Measurements from ENCODE around the gene SIRT3.
"Not testable (repeated sequence)": the region's sequence is repeated elsewhere in the genome, so short reads cannot be mapped to it uniquely, and the experiment has no call there.

SIRT3 gene

DNA sequence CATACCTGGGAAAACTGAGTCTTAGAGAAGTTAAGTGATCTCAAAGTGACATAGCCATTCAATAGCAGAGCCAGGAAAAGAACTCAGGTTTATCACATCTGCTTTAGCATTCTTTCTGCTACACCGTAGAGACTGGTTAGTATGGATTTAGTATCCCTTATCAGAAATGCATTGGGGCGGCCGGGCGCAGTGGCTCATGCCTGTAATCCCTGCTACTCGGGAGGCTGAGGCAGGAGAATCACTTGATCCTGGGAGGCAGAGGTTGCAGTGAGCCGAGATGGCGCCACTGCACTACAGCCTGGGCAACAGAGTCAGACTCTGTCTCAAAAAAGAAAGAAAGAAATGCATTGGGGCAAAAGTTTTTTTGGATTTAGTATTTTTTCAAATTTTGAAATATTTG, 2.2 kb upstream of the SIRT3 start:
- not testable (repeated sequence) for DNase-seq

DNA sequence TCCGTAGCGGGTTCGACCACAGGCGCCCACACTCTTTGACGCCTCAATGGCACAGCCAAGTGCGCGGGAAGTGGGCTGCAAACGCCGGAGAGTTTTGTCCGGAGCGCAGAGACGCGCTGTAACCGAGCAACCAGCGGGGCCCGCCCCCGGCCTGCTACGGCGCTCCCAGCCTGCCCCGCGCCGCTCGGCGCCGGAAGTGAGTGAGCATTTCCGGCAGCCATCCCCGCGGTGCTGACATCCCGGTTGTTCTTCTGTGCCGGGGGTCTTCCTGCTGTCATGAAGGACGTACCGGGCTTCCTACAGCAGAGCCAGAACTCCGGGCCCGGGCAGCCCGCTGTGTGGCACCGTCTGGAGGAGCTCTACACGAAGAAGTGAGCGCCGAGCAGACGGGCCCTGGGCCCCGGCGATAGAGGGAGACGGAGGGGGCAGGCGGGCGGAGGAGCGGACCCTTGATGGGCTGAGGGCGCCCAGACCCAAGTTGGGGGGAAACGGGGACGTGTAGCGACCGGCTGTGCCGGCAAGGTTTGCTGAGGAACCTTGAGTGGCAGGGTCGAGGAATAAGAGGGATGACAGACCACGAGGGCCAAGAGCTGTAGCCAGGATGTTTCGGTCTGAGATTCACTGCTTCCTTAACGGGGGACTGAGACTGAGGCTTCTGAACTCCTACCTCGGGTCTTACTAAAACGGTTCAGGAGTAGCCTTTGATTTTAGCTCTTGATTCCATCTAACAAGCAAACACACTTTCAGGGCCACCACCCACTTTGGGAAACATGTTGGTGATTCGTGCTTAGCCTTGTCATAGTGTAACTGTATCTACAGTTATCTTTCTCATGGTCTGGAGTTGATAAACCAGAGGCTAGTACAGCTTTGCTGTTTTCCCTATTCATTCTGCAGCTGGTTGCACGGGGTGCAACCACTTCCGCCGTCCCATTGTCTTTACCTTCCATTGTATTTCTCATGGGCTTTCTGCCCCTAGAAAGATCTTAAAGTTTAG, 929 bp upstream of the SIRT3 start, which contains the start of gene PSMD13:
Gene PSMD13 (plus strand): TSS at position 203 of the 994 bp plus-strand sequence. CDS start 74 bp downstream, at position 277.
- DNase-seq = peak; percentile 78

DNA sequence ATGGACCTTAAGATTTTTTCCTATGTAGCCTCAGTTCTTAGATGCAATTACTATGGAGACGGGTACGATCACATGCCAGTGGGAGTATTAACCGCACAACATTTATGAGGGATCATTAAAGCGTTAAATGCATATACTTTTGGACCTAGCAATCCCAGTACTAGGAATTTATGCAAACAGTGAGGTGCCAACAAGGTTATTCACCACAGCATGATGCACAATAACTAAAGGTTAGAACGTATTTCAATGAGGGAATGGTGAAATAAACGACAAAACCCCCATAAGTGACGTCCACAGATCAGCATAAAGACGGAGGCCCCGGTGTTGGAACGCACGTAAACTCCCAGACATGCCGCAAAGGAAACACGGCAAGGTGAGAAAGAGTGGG, 539 bp downstream of the SIRT3 start:
- DNase-seq = no peak

DNA sequence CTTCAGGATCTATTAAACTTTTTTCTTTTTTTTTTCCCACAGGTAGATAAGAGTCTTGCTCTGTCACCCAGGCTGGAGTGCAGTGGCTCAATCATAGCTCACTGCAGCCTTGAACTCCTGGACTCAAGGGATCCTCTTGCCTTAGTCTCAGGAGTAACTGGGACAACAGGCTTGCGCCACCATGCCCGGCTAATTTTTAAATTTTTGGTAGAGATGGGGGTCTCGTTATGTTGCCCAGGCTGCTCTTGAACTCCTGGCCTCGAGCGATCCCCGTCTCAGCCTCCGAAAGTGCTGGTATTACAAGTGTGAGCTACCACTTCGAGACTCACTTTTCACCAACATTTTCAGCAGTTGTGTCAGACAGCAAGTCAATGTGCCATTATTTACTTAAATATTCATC, 962 bp downstream of the SIRT3 start:
- DNase-seq = no peak

DNA sequence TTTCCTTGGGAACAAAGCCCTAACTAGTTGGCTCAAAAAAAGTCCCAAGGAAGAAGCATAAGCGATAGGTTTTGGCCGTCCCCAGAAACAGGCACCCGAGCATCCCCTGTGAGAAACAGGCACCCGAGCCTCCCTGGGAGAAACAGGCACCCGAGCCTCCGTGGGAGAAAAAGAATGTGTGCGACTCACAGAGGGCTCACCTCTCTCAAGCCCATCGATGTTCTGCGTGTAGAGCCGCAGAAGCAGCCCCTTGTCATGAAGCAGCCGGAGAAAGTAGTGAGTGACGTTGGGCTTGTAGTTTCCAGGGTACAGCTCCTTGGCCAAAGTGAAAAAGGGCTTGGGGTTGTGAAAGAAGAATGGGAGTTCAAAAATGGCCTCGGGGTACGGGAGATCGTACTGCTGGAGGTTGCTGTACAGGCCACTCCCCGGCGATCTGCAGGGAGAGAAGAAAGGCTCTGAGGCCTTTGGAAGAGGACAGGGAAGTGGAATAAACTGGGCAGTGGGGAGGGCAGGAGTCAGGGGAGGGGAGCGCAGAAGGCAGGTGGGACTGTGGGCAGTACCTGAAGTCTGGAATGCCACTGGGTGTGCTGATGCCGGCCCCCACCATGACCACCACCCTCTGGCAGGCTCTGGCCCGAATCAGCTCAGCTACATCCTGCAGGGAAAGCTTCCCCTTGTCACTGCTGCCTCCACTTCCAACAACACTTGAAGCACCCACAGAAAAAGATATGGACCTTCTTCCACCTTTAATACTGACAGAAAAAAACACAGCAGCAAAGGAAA, 3.2 kb downstream of the SIRT3 start:
- DNase-seq = no peak

DNA sequence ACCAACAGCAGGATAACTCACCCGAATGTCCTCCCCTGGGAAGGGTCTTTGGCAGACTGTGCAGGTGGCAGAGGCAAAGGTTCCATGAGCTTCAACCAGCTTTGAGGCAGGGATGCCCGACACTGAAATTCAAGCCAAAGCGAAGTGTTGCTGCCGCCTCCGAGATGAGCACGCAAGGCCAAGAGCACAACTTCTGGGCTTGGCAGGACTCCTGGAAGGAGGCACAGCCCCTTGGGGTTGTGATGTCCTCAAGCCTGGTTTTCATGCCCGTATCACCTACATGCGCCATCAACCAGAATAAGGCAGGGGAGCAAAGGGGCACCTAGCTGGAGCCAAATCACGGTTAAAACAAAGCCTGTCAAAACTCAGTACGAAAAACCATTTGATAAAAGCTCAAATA, 5.7 kb downstream of the SIRT3 start:
- DNase-seq = no peak

DNA sequence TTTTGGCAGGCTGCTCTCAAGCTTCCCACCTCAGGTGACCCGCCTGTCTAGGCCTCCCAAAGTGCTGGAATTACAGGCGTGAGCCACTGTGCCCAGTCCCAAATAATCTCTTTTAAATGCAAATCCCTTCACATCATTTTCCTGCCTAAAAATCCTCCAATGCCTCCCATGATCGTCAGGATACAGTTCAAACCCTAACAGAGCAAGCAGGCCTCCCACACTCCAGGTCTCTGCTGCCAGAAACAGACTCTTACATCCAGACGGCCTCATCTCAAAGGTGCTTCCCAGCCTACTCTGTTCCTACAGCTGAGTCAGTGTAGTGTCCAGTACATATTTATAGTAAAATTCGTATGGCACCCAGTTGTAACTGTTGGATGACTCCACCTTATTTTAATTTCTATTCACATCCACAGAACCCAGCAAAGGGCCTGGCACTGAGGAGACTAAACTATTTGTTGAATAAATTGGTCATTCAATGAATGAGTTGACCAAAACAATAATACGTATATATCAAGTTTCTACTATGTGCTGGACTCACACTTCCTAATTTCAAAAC, 8.2 kb downstream of the SIRT3 start:
- DNase-seq = no peak

DNA sequence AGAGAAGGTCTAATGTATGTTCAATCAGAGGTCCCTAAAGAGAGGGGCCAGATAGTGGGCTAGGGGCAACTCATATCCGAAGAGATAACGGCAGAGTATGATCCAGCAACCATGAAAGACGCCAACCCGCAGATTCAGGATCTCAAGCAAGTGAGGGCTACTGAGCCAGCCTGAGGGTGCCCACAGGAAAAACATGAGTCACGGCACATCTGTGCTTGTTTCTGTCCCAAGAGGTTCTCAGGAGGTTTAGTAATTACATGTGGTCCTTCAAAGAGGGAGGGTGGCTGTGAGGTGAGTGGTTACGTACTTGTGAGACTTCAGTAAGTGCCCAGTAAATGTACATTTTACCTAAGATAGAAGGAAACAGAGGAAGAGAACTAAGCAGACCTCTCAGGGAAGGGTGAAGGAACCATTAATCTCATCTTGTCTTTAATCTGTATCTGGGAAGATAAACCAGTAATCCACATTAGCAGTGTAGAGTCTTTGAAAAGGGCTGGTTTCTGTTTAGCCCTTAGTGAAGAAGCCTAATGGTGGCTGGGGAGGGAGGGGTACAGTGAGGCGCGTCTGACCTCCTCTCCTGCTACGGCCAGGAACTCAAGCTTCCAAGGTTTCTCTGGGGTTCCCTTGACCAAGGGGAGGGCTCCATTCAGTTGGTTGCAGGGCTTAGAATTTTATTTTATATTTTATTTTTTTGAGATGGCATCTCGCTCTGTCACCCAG, 10.2 kb downstream of the SIRT3 start:
- no peak for DNase-seq

DNA sequence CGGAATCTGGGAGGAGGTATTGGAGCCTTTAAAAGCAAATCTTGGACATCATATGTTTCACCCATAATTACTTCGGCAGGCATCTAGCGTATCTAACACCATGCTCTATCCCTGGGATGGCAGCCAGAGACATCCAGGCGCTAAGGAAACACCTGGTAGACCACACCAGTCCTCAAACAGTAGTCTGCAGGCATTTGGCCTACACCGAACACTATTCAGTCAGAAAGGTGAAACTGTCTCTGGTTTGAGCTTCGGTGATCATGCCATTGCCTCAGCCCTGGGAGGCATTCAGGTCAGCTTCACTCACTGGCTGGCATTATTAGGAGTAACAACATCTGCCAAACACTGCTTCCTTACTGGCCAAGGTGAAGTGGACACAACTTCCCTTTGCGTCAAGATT, 11.7 kb downstream of the SIRT3 start:
- no peak for DNase-seq

DNA sequence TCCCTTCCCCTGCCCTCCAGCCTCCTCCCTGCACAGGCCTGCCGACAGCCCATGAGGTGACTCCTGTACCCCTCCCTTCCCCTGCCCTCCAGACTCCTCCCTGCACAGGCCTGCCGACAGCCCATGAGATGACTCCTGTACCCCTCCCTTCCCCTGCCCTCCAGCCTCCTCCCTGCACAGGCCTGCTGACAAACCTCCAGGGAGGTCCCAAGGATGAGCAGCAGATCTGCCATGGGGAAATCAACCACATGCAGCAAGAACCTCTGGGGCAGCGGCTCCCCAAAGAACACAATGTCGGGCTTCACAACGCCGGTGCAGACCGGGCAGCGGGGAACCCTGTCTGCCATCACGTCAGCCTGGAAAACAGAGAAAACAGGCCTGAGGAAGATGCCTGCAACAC, 12.3 kb downstream of the SIRT3 start:
- no peak for DNase-seq

DNA sequence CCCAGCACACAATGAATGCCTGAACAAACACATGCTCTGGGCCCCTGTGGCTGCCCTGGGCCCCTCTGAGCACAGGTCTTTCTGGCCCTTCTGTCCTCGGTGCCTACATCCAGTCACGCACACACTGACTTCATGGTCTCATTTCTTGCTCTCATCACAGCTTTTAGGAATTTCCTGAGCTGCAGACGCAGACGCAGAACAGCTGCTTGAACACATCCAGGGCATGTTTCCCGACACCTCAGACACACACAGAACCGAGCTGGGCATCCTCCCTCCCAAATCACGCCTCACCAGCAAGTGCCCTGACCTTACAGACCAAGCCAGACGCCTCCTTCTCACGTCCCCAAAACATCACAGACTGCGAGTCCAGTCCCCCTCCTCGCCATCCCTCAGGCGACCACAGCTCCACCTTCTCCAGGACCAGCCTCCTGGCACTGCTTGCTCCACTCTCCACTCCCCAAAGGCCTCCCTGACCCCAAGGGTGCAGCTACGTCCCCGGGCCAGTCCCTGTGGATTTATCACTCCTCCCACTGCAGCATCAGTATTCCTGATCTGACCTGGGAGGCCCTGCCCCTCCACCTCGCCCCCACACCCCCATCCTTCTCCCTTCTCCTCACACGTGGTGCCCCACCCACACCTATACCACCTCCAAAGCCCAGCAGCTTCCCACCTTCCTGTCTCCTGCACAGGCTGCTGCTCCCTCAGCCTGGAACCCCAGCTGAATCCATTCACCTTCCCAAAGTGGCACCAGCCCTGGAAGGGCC, 12.9 kb downstream of the SIRT3 start:
- DNase-seq = no peak

DNA sequence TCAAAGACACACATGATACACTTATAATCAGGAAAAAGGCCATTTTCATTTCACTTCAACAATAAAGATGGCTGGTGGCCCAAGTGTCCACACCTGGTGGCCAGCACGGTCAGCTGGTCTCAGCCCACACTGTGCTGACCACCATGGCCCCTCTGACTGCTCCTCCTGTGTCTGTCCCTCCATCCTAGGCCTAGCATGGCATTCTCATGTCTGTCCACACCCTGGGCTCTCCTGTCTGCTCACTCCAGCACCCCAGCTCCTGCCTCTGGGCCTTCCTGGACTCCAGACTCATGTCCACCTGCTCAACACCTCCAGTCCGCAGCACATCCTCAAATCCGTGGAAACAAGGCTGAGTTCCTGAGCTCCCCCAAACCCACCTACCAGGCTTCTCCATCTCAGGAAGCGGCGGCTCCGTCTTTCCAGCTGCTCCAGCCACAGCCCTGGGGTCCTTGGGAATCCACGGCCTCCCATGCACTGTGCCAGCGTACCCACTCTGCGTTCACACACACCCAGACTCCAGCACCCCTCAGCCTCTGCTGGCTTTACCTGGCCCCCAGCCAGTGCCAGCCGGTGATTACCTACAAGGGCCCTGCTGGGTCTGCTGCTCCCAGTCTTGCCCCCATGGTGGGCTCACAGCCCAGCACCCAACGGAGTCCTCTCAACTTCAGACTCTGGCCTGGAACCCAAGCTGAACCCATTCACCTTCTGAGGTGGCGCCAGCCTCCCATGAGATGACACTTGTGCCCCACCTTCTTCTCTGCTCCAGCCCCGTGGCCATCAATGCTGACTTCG, 13.9 kb downstream of the SIRT3 start:
- DNase-seq = no peak

DNA sequence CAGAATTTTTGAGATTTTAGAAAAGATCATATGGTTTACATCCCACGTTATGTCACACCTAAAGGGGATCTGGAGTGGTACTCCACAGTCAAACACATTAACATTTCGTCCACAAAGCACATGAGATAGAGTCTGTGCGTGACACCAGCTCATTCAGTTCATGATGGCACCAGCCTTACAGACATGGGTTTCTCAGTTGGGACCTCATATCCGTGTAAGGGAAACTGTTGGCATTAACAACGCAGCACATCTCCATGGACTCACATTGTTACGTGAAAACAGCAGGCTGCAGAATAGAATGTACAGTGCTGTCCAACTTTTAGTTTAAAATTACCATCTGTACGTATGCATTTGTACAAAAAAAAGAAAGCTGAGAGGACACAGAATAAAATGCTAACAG, 14.6 kb downstream of the SIRT3 start:
- no peak for DNase-seq

DNA sequence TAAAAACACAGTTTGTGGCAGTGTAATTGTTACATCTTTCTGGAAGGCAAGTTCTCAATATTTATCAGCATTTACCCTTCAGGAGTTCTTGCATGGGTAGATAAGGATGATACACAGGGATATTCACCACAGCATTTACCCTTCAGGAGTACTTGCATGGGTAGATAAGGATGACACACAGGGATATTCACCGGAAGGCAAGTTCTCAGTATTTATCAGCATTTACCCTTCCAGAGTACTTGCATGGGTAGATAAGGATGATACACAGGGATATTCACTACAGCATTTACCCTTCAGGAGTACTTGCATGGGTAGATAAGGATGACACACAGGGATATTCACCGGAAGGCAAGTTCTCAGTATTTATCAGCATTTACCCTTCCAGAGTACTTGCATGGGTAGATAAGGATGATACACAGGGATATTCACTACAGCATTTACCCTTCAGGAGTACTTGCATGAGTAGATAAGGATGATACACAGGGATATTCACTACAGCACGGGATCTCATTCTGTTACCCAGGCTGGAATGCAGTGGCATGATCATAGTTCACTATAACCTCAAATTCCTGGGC, 15.4 kb downstream of the SIRT3 start:
- DNase-seq = not testable (repeated sequence)

DNA sequence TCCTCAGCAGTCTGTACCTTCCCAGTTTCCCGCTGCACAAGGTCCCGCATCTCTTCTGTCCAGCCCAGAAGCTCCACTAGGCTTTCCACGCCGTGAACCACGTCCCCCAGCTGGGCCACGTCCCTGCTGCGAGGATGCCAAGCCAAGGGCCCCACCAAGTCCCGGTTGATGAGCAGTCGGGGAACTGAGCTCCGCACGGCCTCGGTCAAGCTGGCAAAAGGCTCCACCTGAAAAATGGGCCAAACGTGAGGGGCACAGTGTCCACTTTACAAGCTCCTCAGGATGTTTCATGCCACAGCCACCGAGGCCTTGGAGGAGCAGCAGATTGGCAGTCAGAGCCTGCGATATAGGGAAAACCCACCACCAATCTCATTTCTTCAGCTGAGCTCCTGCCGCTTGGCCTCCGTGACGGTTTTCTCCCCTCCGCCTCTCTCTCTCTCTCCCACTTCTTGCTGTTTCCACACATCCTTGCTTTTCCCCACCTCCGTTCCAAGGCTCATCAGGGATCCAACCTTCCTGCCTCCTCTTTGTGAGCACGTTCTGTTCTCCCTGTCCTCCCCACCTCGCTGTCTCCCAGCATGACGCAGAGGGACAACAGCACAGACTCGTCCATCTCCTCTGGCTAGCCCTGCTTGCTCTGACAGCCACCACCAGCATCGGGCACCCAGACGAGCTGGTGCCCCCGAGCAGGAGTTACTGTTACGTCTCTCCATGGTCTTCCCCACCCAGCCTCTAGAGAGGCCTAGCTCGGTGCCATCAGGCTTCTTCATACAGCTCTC, 17.1 kb downstream of the SIRT3 start:
- no peak for DNase-seq

DNA sequence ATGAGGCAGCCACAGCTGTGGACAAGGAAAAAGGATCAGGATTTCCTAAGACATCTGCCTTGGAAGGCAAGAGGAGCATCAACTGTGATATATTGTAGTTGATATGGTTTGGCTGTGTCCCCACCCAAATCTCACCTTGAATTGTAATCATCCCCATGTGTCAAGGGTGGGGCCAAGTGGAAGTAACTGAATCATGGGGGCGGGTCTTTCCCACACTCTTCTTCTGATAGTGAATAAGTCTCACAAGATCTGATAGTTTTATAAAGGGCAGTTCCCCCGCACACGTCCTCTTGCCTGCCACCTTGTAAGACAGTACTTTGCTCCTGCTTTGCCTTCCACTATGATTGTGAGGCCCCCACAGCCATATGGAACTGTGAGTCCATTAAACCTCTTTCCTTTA, 18.4 kb downstream of the SIRT3 start:
- no peak for DNase-seq

DNA sequence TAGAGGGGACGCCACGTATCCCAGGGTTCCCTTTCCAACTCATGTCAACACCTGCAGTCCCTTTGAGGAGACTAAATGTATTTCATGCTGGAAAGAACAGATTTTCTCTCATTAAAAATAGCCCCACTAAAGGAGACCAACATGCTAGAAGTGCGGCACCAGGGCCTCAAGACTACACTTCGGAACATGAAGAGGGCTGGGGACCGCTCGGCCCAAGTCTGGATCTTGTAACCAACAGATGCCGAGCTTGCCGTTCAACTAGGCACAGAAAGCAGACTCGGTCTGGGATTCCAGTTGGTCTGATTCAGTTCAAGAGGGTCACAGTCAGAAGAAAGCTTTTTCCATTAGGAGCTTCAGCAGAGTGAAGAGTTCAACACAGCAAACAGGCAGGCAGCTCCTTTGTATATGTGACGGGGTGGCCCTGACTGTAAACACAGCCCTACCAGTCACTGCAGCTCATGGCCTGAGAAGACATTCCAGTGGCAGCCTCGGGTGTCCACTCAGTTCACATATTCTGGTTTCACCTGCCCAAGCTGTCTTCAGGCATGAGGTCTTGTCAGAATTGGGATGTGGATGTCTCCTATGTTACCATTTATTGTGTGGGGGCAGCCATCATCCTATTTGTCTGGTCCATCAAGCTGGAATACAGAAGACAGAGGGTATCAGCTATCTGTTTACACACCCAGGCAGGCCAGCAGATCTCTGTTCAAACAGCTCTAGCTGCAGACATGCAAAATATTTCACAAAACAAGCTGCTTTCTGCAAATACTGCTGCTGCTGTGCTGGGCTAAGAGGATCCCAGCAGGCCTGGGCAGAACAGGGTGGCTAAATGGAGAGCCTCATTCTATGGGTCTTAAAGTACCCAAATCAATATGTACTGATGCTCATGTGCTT, 19.8 kb downstream of the SIRT3 start:
- no peak for DNase-seq

DNA sequence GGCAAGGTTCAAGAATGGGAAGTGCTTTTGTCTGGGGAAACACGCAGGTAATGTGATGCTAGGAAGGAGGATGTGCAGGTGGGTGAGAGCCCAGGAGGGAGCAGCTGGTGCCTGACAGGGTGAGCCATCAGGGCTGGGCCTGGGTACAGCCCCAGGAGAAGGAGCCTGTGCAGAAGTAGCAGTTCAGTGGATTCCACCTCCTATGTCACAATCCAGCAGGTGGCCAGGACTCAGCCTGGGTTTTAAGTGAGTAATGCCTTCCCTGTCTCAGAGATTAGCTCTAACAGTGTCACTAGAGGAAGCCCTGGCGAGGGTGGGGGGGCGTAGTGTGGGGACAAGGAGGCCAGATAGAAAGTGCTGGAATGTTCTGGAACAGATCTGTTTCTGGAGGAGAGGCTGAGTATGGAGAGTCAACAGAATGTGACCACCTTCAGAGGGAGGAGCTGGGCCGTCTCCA, 20.5 kb downstream of the SIRT3 start:
- DNase-seq = no peak

DNA sequence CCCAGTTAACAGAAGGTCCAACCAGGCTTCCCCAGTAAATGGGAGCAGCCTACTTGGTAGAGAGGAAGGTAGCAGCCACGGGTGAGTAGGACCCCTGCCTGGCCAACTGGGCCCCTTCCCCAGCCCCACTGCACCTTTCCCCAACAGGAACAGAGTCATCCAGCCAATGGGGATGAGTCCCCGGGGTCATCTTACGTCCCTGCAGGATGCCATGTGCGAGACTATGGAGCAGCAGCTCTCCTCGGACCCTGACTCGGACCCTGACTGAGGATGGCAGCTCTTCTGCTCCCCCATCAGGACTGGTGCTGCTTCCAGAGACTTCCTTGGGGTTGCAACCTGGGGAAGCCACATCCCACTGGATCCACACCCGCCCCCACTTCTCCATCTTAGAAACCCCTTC, 22.1 kb downstream of the SIRT3 start:
- DNase-seq = no peak
